Activated CD8-positive, alpha-beta T cell treated with anti-CD3 and anti-CD28 coated beads, Interleukin-2, amount 10 ng/mL, durations not matched to agents 7 days and 5 days (primary cell): ENCODE measurements around the gene ZNF787. TPM values are rescaled to one million over a fixed set of nuclear protein-coding genes. Genes with fewer than 3 reads are reported as not detected.
A peak's percentile ranks its signal among the peaks of the same experiment; 100 is the strongest.
"Not testable (repeated sequence)": the region's sequence is repeated elsewhere in the genome, so short reads cannot be mapped to it uniquely, and the experiment has no call there.

Experiments
- ATAC-seq: fragments of 150-1000 bp; cut with Tn5 transposase; one replicate; pipeline ENCODE4 v1.10.0; 2021; ENCODE audit warnings: moderate library complexity
- CTCF ChIA-PET: fragments of 350-600 bp; sonication (Branson Sonifier 250); formaldehyde crosslinking; loops from one replicate; lab custom pipeline; 2021; ENCODE audit warnings: antibody characterized with exemption; lab: Charles Lee
- POLR2A ChIA-PET: fragments of 350-600 bp; sonication (Branson Sonifier 250); formaldehyde crosslinking; loops from one replicate; lab custom pipeline; 2021; ENCODE audit warnings: antibody characterized with exemption; lab: Charles Lee
- DNase-seq: peaks from one replicate; pipeline ENCODE4 v3.0.0-alpha.2; 2020
- H3K27ac Mint-ChIP-seq: one replicate; pipeline ENCODE4 v1.8.0; 2021; ENCODE audit warnings: mild to moderate bottlenecking, mixed read lengths
- H3K27me3 Mint-ChIP-seq: one replicate; pipeline ENCODE4 v1.8.0; 2021; ENCODE audit warnings: low read depth, mixed read lengths
- H3K36me3 Mint-ChIP-seq: one replicate; pipeline ENCODE4 v1.8.0; 2021; ENCODE audit warnings: low read depth, mixed read lengths
- H3K4me1 Mint-ChIP-seq: one replicate; pipeline ENCODE4 v1.8.0; 2021; ENCODE audit warnings: low read depth, mixed read lengths
- H3K4me3 Mint-ChIP-seq: one replicate; pipeline ENCODE4 v1.8.0; 2021; ENCODE audit warnings: mild to moderate bottlenecking, mixed read lengths
- H3K9me3 Mint-ChIP-seq: one replicate; pipeline ENCODE4 v1.8.0; 2022; ENCODE audit warnings: mixed read lengths; ENCODE audit not compliant: insufficient read depth
- total RNA-seq, 2 experiments: library from RNA; stranded (reverse); gene quantifications; one replicate each; pipeline ENCODE4 v1.2.3, GENCODE V29; 2021

ZNF787 gene
- total RNA-seq, 2 experiments from 2014 or later, result 30.4 to 31.3 TPM

- ATAC-seq (peak; percentile 30), DNase-seq (no peak)
- no peaks in the 10 kb centered on the region for H3K27me3 Mint-ChIP-seq
- peaks cover 13% of the 10 kb centered on the region for H3K36me3 Mint-ChIP-seq
- ChIA-PET POLR2A (no interaction called here), CTCF (interaction anchor here (1.0 kb wide), 1 partner anchor 15 kb away, joined by 3 read pairs; no protein-coding TSS in a partner anchor)
- peaks cover 16% of the 10 kb centered on the region for H3K4me1 Mint-ChIP-seq
- peak overlapping the region; percentile 69 for H3K27ac Mint-ChIP-seq
- H3K4me3 Mint-ChIP-seq, result no peak overlapping the region
- H3K9me3 Mint-ChIP-seq, result no peaks in the 10 kb centered on the region
Observed at GRCh38 chr19:56153507-56153906, 32.4 kb upstream of the ZNF787 start.

GRCh38 chr19:56152644-56153043, 31.5 kb upstream of the ZNF787 start:
- no peaks in the 10 kb centered on the region for H3K27me3 Mint-ChIP-seq
- DNase-seq (no peak), ATAC-seq (no peak)
- H3K4me3 Mint-ChIP-seq, result no peak overlapping the region
- no peak overlapping the region for H3K27ac Mint-ChIP-seq
- CTCF ChIA-PET, result interaction anchor here (1.0 kb wide), 1 partner anchor 15 kb away, joined by 3 read pairs; no protein-coding TSS in a partner anchor
- POLR2A ChIA-PET, result no interaction called here
- H3K36me3 Mint-ChIP-seq, result peaks cover 15% of the 10 kb centered on the region
- H3K4me1 Mint-ChIP-seq, result peaks cover 16% of the 10 kb centered on the region
- no peaks in the 10 kb centered on the region for H3K9me3 Mint-ChIP-seq

- Mint-ChIP-seq H3K9me3 (no peaks in the 10 kb centered on the region), H3K27ac (no peak overlapping the region), H3K27me3 (no peaks in the 10 kb centered on the region), H3K36me3 (peaks cover 15% of the 10 kb centered on the region), H3K4me1 (peaks cover 16% of the 10 kb centered on the region), H3K4me3 (no peak overlapping the region)
- DNase-seq, result no peak
- POLR2A ChIA-PET, result no interaction called here
- ATAC-seq, result no peak
- CTCF ChIA-PET, result no interaction called here
Observed at GRCh38 chr19:56150358-56150757, 29.3 kb upstream of the ZNF787 start.

GRCh38 chr19:56149656-56150038, 28.6 kb upstream of the ZNF787 start:
- Mint-ChIP-seq H3K27me3 (no peaks in the 10 kb centered on the region), H3K4me3 (no peak overlapping the region), H3K9me3 (no peaks in the 10 kb centered on the region), H3K4me1 (peaks cover 17% of the 10 kb centered on the region), H3K36me3 (peaks cover 15% of the 10 kb centered on the region), H3K27ac (peak overlapping the region; percentile 67)
- ATAC-seq (no peak), DNase-seq (no peak)
- ChIA-PET POLR2A (no interaction called here), CTCF (no interaction called here)

- H3K27ac Mint-ChIP-seq, POLR2A ChIA-PET, H3K9me3 Mint-ChIP-seq, CTCF ChIA-PET, ATAC-seq, DNase-seq, H3K27me3 Mint-ChIP-seq, H3K4me3 Mint-ChIP-seq: not testable (repeated sequence)
- Mint-ChIP-seq H3K4me1 (peaks cover 23% of the 10 kb centered on the region), H3K36me3 (peaks cover 15% of the 10 kb centered on the region)
Observed at GRCh38 chr19:56148955-56149655, 28.0 kb upstream of the ZNF787 start.

GRCh38 chr19:56148096-56148495, 27.0 kb upstream of the ZNF787 start:
- POLR2A ChIA-PET, result no interaction called here
- CTCF ChIA-PET, result no interaction called here
- H3K4me3 Mint-ChIP-seq, result no peak overlapping the region
- peaks cover 15% of the 10 kb centered on the region for H3K36me3 Mint-ChIP-seq
- peaks cover 22% of the 10 kb centered on the region for H3K4me1 Mint-ChIP-seq
- no peak for DNase-seq
- ATAC-seq, result no peak
- no peak overlapping the region for H3K27ac Mint-ChIP-seq
- no peaks in the 10 kb centered on the region for H3K27me3 Mint-ChIP-seq
- H3K9me3 Mint-ChIP-seq, result no peaks in the 10 kb centered on the region

GRCh38 chr19:56147307-56147706, 26.2 kb upstream of the ZNF787 start:
- H3K27me3 Mint-ChIP-seq, result no peaks in the 10 kb centered on the region
- POLR2A ChIA-PET, result no interaction called here

GRCh38 chr19:56146904-56147303, 25.8 kb upstream of the ZNF787 start:
- ChIA-PET CTCF (no interaction called here), POLR2A (no interaction called here)
- H3K27me3 Mint-ChIP-seq, result no peaks in the 10 kb centered on the region
- DNase-seq, result no peak
- no peak for ATAC-seq
- H3K36me3 Mint-ChIP-seq, result peaks cover 15% of the 10 kb centered on the region
- peaks cover 25% of the 10 kb centered on the region for H3K4me1 Mint-ChIP-seq
- no peaks in the 10 kb centered on the region for H3K9me3 Mint-ChIP-seq
- no peak overlapping the region for H3K27ac Mint-ChIP-seq
- no peak overlapping the region for H3K4me3 Mint-ChIP-seq

More at GRCh38 chr19:56147307-56147706, 26.2 kb upstream of the ZNF787 start:
- Mint-ChIP-seq H3K9me3 (no peaks in the 10 kb centered on the region), H3K27ac (no peak overlapping the region), H3K36me3 (peaks cover 15% of the 10 kb centered on the region), H3K4me3 (no peak overlapping the region), H3K4me1 (peaks cover 22% of the 10 kb centered on the region)
- CTCF ChIA-PET, result no interaction called here
- DNase-seq (no peak), ATAC-seq (no peak)

GRCh38 chr19:56145698-56146097, 24.6 kb upstream of the ZNF787 start:
- ATAC-seq, result no peak
- ChIA-PET POLR2A (no interaction called here), CTCF (no interaction called here)
- Mint-ChIP-seq H3K27ac (no peak overlapping the region), H3K4me1 (peaks cover 28% of the 10 kb centered on the region), H3K4me3 (no peak overlapping the region), H3K36me3 (peaks cover 15% of the 10 kb centered on the region), H3K27me3 (no peaks in the 10 kb centered on the region), H3K9me3 (no peaks in the 10 kb centered on the region)
- DNase-seq, result no peak

GRCh38 chr19:56144831-56145230, 23.7 kb upstream of the ZNF787 start:
- H3K4me1 Mint-ChIP-seq, result peaks cover 35% of the 10 kb centered on the region
- H3K4me3 Mint-ChIP-seq, result no peak overlapping the region
- ATAC-seq (no peak), DNase-seq (no peak)
- H3K27ac Mint-ChIP-seq, result no peak overlapping the region
- no peaks in the 10 kb centered on the region for H3K27me3 Mint-ChIP-seq
- POLR2A ChIA-PET, result no interaction called here
- H3K9me3 Mint-ChIP-seq, result no peaks in the 10 kb centered on the region
- CTCF ChIA-PET, result no interaction called here
- H3K36me3 Mint-ChIP-seq, result peaks cover 11% of the 10 kb centered on the region

GRCh38 chr19:56144376-56144775, 23.3 kb upstream of the ZNF787 start:
- H3K9me3 Mint-ChIP-seq, result no peaks in the 10 kb centered on the region
- H3K27ac Mint-ChIP-seq, result peak overlapping the region; percentile 13
- H3K36me3 Mint-ChIP-seq, result peaks cover 7% of the 10 kb centered on the region
- CTCF ChIA-PET, result no interaction called here
- POLR2A ChIA-PET, result no interaction called here
- H3K27me3 Mint-ChIP-seq, result no peaks in the 10 kb centered on the region
- H3K4me1 Mint-ChIP-seq, result peaks cover 38% of the 10 kb centered on the region
- ATAC-seq (no peak), DNase-seq (no peak)
- no peak overlapping the region for H3K4me3 Mint-ChIP-seq

- Mint-ChIP-seq H3K9me3 (no peaks in the 10 kb centered on the region), H3K4me1 (peaks cover 40% of the 10 kb centered on the region), H3K27me3 (no peaks in the 10 kb centered on the region), H3K4me3 (no peak overlapping the region), H3K36me3 (peaks cover 1% of the 10 kb centered on the region), H3K27ac (peak overlapping the region; percentile 30)
- DNase-seq (no peak), ATAC-seq (no peak)
- POLR2A ChIA-PET, result interaction anchor here (1.5 kb wide), 1 partner anchor 22 kb away, joined by 7 read pairs; no protein-coding TSS in a partner anchor
- CTCF ChIA-PET, result interaction anchor here (1.0 kb wide), 1 partner anchor 62 kb away, joined by 3 read pairs; no protein-coding TSS in a partner anchor
Observed at GRCh38 chr19:56142897-56143434, 21.9 kb upstream of the ZNF787 start.
